Measurements from ENCODE around the gene TRIP13.

The TRIP13 gene

DNA sequence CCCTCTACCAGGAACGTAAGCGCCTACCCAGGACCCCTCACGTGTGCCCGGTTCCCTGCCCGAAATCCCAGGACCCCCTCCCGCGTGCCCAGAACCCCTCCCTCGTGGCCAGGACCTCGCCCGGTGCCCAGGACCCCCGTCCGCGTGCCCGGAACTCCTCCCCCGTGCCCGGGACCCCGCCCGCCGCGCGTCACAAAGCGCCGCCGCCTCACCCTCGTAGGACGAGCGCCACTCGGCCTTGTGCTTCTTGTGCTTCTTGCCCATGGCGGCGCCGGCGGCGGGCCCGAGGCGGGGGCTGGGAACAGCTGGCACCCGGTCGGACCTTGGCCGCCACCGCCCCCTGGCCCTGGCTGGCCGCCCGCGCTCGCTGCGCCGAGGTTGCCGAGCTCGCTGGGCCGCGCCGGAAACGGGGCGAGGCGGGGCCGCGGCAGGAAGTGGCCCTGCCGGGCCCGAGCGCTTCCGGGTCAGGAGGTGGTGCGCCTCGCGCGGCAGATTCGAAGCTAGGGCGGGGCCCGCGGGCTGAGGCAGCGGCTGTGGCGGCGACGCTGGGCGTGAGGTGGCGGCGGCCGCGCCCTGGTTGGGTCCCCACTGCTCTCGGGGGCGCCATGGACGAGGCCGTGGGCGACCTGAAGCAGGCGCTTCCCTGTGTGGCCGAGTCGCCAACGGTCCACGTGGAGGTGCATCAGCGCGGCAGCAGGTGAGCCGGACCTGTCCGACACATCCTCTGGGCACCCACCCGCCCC lies at the start of gene TRIP13, which contains the start of gene BRD9 (continued):
- TF ChIP-seq ZNF518A (tag by site-specific recombination; conservative IDR thresholded peaks at IDR 0.05; ENCODE audit: low read depth) (no peak), BCL11B (tag by site-specific recombination; IDR thresholded peaks at IDR 0.05; ENCODE audit: low read depth) (no peak), ZNF514 (tag by site-specific recombination; IDR thresholded peaks at IDR 0.05) (no peak), ZNF785 (tag by site-specific recombination; IDR thresholded peaks at IDR 0.05) (no peak), ZNF394 (tag by site-specific recombination; IDR thresholded peaks at IDR 0.05; ENCODE audit: borderline replicate concordance) (0 out of 2 replicates have a peak, but pooled peaks have one; percentile 7), ZNF112 (tag by site-specific recombination; IDR thresholded peaks at IDR 0.05) (no peak), ZNF501 (tag by site-specific recombination; IDR thresholded peaks at IDR 0.05) (no peak; the same call in 1 of the 2 replicates), HOXA7 (CRISPR knock-in tag; IDR thresholded peaks at IDR 0.05; ENCODE audit: borderline replicate concordance) (peak; percentile 82; the same call in 1 of the 2 replicates), GLIS1 (tag by site-specific recombination; IDR thresholded peaks at IDR 0.05) (0 out of 2 replicates have a peak, but pooled peaks have one; percentile 14), ZFHX2 (tag by site-specific recombination; conservative IDR thresholded peaks at IDR 0.05) (0 out of 2 replicates have a peak, but pooled peaks have one; percentile 22), ZNF202 (tag by site-specific recombination; IDR thresholded peaks at IDR 0.05; ENCODE audit: borderline replicate concordance) (no peak), ZNF10 (tag by site-specific recombination; IDR thresholded peaks at IDR 0.05) (no peak), ZNF274 (IDR thresholded peaks at IDR 0.05; ENCODE audit: low read length) (no peak), ZNF274 (tag by site-specific recombination; IDR thresholded peaks at IDR 0.05; ENCODE audit: borderline replicate concordance) (no peak), PRDM4 (tag by site-specific recombination; IDR thresholded peaks at IDR 0.05) (no peak), ZNF664 (tag by site-specific recombination; IDR thresholded peaks at IDR 0.05) (no peak), ZNF292 (tag by site-specific recombination; IDR thresholded peaks at IDR 0.05; ENCODE audit: borderline replicate concordance, low read depth) (no peak), SCRT1 (tag by site-specific recombination; IDR thresholded peaks at IDR 0.05; ENCODE audit: borderline replicate concordance) (no peak), ZNF624 (tag by site-specific recombination; IDR thresholded peaks at IDR 0.05) (no peak), ZNF404 (tag by site-specific recombination; IDR thresholded peaks at IDR 0.05) (no peak)
- TF ChIP-seq, protein P1, sequence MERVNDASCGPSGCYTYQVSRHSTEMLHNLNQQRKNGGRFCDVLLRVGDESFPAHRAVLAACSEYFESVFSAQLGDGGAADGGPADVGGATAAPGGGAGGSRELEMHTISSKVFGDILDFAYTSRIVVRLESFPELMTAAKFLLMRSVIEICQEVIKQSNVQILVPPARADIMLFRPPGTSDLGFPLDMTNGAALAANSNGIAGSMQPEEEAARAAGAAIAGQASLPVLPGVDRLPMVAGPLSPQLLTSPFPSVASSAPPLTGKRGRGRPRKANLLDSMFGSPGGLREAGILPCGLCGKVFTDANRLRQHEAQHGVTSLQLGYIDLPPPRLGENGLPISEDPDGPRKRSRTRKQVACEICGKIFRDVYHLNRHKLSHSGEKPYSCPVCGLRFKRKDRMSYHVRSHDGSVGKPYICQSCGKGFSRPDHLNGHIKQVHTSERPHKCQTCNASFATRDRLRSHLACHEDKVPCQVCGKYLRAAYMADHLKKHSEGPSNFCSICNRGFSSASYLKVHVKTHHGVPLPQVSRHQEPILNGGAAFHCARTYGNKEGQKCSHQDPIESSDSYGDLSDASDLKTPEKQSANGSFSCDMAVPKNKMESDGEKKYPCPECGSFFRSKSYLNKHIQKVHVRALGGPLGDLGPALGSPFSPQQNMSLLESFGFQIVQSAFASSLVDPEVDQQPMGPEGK (tag by site-specific recombination; IDR thresholded peaks at IDR 0.05): no peak; the same call in none of the 2 replicates
- TF ChIP-seq, protein P2, sequence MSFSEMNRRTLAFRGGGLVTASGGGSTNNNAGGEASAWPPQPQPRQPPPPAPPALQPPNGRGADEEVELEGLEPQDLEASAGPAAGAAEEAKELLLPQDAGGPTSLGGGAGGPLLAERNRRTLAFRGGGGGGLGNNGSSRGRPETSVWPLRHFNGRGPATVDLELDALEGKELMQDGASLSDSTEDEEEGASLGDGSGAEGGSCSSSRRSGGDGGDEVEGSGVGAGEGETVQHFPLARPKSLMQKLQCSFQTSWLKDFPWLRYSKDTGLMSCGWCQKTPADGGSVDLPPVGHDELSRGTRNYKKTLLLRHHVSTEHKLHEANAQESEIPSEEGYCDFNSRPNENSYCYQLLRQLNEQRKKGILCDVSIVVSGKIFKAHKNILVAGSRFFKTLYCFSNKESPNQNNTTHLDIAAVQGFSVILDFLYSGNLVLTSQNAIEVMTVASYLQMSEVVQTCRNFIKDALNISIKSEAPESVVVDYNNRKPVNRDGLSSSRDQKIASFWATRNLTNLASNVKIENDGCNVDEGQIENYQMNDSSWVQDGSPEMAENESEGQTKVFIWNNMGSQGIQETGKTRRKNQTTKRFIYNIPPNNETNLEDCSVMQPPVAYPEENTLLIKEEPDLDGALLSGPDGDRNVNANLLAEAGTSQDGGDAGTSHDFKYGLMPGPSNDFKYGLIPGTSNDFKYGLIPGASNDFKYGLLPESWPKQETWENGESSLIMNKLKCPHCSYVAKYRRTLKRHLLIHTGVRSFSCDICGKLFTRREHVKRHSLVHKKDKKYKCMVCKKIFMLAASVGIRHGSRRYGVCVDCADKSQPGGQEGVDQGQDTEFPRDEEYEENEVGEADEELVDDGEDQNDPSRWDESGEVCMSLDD (tag by site-specific recombination; IDR thresholded peaks at IDR 0.05): peak; percentile 39; the same call in 1 of the 2 replicates
- TF ChIP-seq, protein P3, sequence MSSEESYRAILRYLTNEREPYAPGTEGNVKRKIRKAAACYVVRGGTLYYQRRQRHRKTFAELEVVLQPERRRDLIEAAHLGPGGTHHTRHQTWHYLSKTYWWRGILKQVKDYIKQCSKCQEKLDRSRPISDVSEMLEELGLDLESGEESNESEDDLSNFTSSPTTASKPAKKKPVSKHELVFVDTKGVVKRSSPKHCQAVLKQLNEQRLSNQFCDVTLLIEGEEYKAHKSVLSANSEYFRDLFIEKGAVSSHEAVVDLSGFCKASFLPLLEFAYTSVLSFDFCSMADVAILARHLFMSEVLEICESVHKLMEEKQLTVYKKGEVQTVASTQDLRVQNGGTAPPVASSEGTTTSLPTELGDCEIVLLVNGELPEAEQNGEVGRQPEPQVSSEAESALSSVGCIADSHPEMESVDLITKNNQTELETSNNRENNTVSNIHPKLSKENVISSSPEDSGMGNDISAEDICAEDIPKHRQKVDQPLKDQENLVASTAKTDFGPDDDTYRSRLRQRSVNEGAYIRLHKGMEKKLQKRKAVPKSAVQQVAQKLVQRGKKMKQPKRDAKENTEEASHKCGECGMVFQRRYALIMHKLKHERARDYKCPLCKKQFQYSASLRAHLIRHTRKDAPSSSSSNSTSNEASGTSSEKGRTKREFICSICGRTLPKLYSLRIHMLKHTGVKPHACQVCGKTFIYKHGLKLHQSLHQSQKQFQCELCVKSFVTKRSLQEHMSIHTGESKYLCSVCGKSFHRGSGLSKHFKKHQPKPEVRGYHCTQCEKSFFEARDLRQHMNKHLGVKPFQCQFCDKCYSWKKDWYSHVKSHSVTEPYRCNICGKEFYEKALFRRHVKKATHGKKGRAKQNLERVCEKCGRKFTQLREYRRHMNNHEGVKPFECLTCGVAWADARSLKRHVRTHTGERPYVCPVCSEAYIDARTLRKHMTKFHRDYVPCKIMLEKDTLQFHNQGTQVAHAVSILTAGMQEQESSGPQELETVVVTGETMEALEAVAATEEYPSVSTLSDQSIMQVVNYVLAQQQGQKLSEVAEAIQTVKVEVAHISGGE (tag by site-specific recombination; conservative IDR thresholded peaks at IDR 0.05; ENCODE audit: low read depth): peak; percentile 65

Data from HEK293 (cell line).